ENCODE data around the gene PDZD2. TPM values are rescaled to one million over a fixed set of nuclear protein-coding genes. Genes with fewer than 3 reads are reported as not detected.

The PDZD2 gene
- total and polyA plus RNA-seq, 7 donors: 1.2 to 11.7 (median 7.1) TPM

- Histone ChIP-seq H3K4me1 (no peaks in the 10 kb centered on the region), H3K9me3 (no peaks in the 10 kb centered on the region), H3K36me3 (no peaks in the 10 kb centered on the region), H3K27me3 (no peaks in the 10 kb centered on the region), H3K27ac (no peak overlapping the region), H3K4me3 (no peak overlapping the region)
- TF ChIP-seq POLR2A (IDR thresholded peaks at IDR 0.05): no peak
- no peak for TF ChIP-seq POLR2AphosphoS5 (IDR thresholded peaks at IDR 0.05)
- TF ChIP-seq CTCF (IDR thresholded peaks at IDR 0.05): no peak
- TF ChIP-seq EP300 (IDR thresholded peaks at IDR 0.05): no peak
- no peak for DNase-seq
- 60 to 64% methylated on average over 3 of the region's 3 CpGs for WGBS, 2 donors
- intact Hi-C loops (cut with DNase I): no loop called here
Observed at GRCh38 chr5:32002755-32003154, 363.8 kb downstream of the PDZD2 start.

GRCh38 chr5:32003981-32004380 is 365.1 kb downstream of the PDZD2 start:
- Histone ChIP-seq H3K4me3 (no peak overlapping the region), H3K27ac (no peak overlapping the region), H3K9me3 (no peaks in the 10 kb centered on the region), H3K4me1 (no peaks in the 10 kb centered on the region), H3K36me3 (no peaks in the 10 kb centered on the region), H3K27me3 (no peaks in the 10 kb centered on the region)
- peak; percentile 8 for DNase-seq
- TF ChIP-seq POLR2A (IDR thresholded peaks at IDR 0.05) (no peak), CTCF (IDR thresholded peaks at IDR 0.05) (no peak), EP300 (IDR thresholded peaks at IDR 0.05) (no peak), POLR2AphosphoS5 (IDR thresholded peaks at IDR 0.05) (no peak)
- intact Hi-C loops (cut with DNase I): no loop called here
- 47 to 77% methylated on average over 4 of the region's 4 CpGs for WGBS, 2 donors

GRCh38 chr5:32004404-32004803 is 365.5 kb downstream of the PDZD2 start:
- no peak for DNase-seq
- Histone ChIP-seq H3K4me1 (no peaks in the 10 kb centered on the region), H3K36me3 (no peaks in the 10 kb centered on the region), H3K27me3 (no peaks in the 10 kb centered on the region), H3K27ac (no peak overlapping the region), H3K9me3 (no peaks in the 10 kb centered on the region), H3K4me3 (no peak overlapping the region)
- TF ChIP-seq POLR2AphosphoS5 (IDR thresholded peaks at IDR 0.05) (no peak), CTCF (IDR thresholded peaks at IDR 0.05) (no peak), POLR2A (IDR thresholded peaks at IDR 0.05) (no peak), EP300 (IDR thresholded peaks at IDR 0.05) (no peak)
- intact Hi-C loops (cut with DNase I): no loop called here
- 71 to 82% methylated on average over 3 of the region's 3 CpGs for WGBS, 2 donors

GRCh38 chr5:32008746-32009145 is 369.8 kb downstream of the PDZD2 start:
- no peak for TF ChIP-seq POLR2AphosphoS5 (IDR thresholded peaks at IDR 0.05)
- no peak for TF ChIP-seq POLR2A (IDR thresholded peaks at IDR 0.05)
- no peak for TF ChIP-seq EP300 (IDR thresholded peaks at IDR 0.05)
- no peak for TF ChIP-seq CTCF (IDR thresholded peaks at IDR 0.05)
- no peaks in the 10 kb centered on the region for H3K36me3 ChIP-seq
- 90 to 96% methylated on average over 9 of the region's 9 CpGs for WGBS, 2 donors
- H3K27ac ChIP-seq: no peak overlapping the region
- no peaks in the 10 kb centered on the region for H3K4me1 ChIP-seq
- no peaks in the 10 kb centered on the region for H3K9me3 ChIP-seq
- H3K27me3 ChIP-seq: no peaks in the 10 kb centered on the region
- no peak overlapping the region for H3K4me3 ChIP-seq
- intact Hi-C loops (cut with DNase I): no loop called here
- peak; percentile 22 for DNase-seq

- TF ChIP-seq POLR2AphosphoS5 (IDR thresholded peaks at IDR 0.05): no peak
- no peak for TF ChIP-seq EP300 (IDR thresholded peaks at IDR 0.05)
- TF ChIP-seq POLR2A (IDR thresholded peaks at IDR 0.05): no peak
- TF ChIP-seq CTCF (IDR thresholded peaks at IDR 0.05): no peak
- 56 to 66% methylated on average over 7 of the region's 7 CpGs for WGBS, 2 donors
Observed at GRCh38 chr5:32013658-32014057, 374.7 kb downstream of the PDZD2 start.

More at GRCh38 chr5:32013658-32014057, 374.7 kb downstream of the PDZD2 start:
- peaks cover 0 to 12% (median 9%) of the 10 kb centered on the region in 4 donors for H3K4me1 ChIP-seq
- H3K27me3 ChIP-seq: no peaks in the 10 kb centered on the region
- no peak overlapping the region for H3K27ac ChIP-seq
- H3K9me3 ChIP-seq: no peaks in the 10 kb centered on the region
- H3K36me3 ChIP-seq: no peaks in the 10 kb centered on the region
- intact Hi-C loops (cut with DNase I): loop anchor here (10.0 kb wide), 1 partner anchor 49 kb away; no protein-coding TSS in a partner anchor
- H3K4me3 ChIP-seq: no peak overlapping the region
- peak; percentile 56 for DNase-seq

Data from sigmoid colon (tissue), 7 donors.